HG03108 (cell line): ENCODE results near the gene EPHB2.

Experiments used
- ATAC-seq: cut with Tn5 transposase; IDR thresholded peaks from one replicate; pipeline ENCODE4 v1.9.1; 2021; ENCODE audit warnings: moderate library complexity; ENCODE audit not compliant: unreplicated experiment

EPHB2 gene

GRCh38 chr1:22852144-22852655, 141.6 kb downstream of the EPHB2 start:
- no peak for ATAC-seq

- ATAC-seq: no peak
Measured at GRCh38 chr1:22853651-22854185, 143.1 kb downstream of the EPHB2 start.

GRCh38 chr1:22854688-22855565, 144.3 kb downstream of the EPHB2 start:
- ATAC-seq: no peak

GRCh38 chr1:22855668-22856606, 145.3 kb downstream of the EPHB2 start:
- ATAC-seq: no peak

- ATAC-seq: no peak
Measured at GRCh38 chr1:22857661-22858060, 147.0 kb downstream of the EPHB2 start.

GRCh38 chr1:22860414-22860800, 149.8 kb downstream of the EPHB2 start:
- ATAC-seq: no peak

GRCh38 chr1:22860883-22861385, 150.3 kb downstream of the EPHB2 start:
- ATAC-seq: no peak

- no peak for ATAC-seq
Measured at GRCh38 chr1:22861764-22862440, 151.3 kb downstream of the EPHB2 start.

GRCh38 chr1:22862752-22863151, 152.1 kb downstream of the EPHB2 start:
- ATAC-seq: no peak

- ATAC-seq: no peak
Measured at GRCh38 chr1:22863766-22864165, 153.1 kb downstream of the EPHB2 start.

GRCh38 chr1:22864886-22865285, 154.2 kb downstream of the EPHB2 start:
- ATAC-seq: no peak

- no peak for ATAC-seq
Measured at GRCh38 chr1:22865736-22866135, 155.1 kb downstream of the EPHB2 start.

GRCh38 chr1:22866868-22867267, 156.2 kb downstream of the EPHB2 start:
- ATAC-seq: no peak

GRCh38 chr1:22868331-22868730, 157.7 kb downstream of the EPHB2 start:
- ATAC-seq: no peak

- ATAC-seq: no peak
Measured at GRCh38 chr1:22869325-22869724, 158.7 kb downstream of the EPHB2 start.

GRCh38 chr1:22870201-22870871, 159.7 kb downstream of the EPHB2 start:
- ATAC-seq: no peak

- no peak for ATAC-seq
Measured at GRCh38 chr1:22872981-22873664, 162.5 kb downstream of the EPHB2 start.

GRCh38 chr1:22874785-22875184, 164.1 kb downstream of the EPHB2 start:
- no peak for ATAC-seq

GRCh38 chr1:22875241-22875640, 164.6 kb downstream of the EPHB2 start:
- ATAC-seq: no peak
